Activated CD4-positive, CD25-positive, alpha-beta regulatory T cell (primary cell): ENCODE results near the gene IMMP1L.

Experiments
- DNase-seq, 4 experiments: peaks; one replicate each; lab custom pipeline; 2025; lab: John Stamatoyannopoulos, UW

Gene IMMP1L

DNA sequence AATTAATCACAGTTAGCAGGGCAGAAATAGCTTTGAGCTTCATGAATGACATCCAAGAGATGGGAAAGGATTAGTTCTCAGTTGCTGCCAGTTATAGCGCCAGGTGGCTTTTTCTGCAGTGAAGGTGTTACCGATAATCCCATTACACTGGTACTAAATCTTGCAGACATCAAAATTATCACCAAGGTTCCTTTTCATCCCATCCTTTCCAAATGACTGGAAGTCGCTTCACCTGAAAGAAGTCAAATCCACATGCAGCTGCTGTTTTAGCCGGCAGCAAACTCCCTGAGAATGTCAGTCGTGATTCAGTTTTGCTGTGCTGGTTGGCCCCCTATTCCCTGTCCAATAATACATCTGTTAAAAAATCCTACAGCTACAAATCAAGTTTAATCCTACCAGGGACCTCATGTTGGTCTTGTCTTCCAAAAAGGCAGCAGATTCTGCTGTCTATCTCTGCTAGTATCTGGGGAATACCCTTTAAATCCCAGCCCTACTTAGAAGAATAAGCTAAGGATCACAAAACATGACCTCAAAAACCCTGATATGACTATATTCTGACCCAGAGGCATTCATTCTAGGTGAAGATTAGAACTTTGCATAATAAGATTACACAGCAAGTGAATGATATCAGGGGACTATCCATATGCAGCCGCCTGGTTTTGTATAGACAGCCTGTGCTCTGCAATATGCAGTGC lies 31.7 kb downstream of the IMMP1L start:
- no peak for DNase-seq

GRCh38 chr11:31474083-31474482 lies 35.3 kb downstream of the IMMP1L start:
- DNase-seq = no peak

DNA sequence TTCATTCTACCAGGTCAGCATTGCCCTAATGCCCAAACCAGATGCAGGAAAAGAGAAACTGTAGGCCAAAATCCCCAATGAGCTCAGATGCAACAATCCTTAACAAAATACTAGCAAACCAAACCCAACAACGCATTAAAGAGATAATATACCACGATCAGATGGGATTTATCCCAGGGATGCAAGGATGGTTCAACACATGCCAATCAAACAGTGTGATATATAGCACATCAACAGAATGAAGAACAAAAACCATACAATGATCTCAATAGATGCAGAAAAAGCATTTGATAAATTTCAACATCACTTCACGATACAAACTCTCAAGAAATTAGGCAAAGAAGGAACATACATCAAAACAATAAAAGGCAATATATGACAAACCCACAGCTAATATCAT lies 45.0 kb downstream of the IMMP1L start:
- no peak for DNase-seq

GRCh38 chr11:31455177-31455576 lies 54.2 kb downstream of the IMMP1L start:
- no peak for DNase-seq

DNA sequence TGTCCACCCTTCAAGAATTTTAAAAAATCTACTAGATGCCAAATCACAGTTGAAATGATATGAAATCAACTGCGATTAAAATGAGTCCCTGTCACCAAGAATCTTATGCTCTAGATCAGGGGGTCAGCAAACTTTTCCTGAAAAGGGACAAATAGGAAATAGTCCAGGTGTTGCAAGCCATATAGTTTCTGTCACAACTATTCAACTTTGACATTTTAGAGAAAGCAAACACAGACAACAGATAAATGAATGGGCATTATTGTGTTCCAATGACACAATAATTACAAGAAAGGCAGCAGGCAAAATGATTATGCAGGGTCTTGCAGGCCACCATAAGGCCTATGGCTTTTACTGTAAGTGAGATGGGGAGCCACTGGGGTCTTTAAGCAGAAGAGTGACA lies 58.6 kb downstream of the IMMP1L start:
- DNase-seq = no peak

- no peak for DNase-seq
Measured at GRCh38 chr11:31449040-31449439, 60.4 kb downstream of the IMMP1L start.

DNA sequence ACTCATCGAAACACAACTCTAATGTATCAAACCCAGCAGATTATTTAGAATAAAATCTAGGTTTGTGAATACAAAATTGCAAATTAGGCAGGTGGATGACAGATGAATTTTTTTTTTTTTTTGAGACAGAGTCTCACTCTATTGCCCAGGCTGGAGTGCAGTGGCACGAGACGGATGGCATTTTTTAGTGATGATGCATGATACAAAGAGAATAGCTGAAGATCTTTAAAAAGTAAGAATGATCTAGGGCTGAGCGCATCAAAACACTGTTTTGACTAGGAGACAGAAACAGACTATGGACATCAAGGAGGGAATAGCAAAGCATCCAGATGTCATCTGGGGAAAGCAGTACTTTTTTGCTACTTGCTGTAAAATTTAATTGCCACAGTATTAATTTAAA lies 63.8 kb downstream of the IMMP1L start:
- DNase-seq = no peak

DNA sequence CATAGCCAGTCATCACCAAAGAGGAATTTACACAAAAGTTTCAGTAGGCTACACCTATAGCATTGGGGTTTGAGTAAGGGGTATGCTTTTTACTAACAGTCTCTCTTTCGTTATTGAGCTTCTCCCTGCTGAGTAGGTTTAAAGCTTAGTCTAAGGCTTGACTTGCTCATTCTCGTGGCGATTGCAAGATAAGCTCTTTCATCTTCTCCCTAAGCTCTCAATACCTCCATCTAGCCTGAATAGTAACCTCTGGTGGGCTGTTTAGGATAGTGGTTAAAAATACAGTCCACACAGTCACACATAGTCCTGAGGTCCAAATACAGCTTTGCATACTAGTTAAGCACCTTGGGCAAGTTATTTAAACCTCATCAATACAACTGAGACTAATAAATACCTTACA lies 65.6 kb downstream of the IMMP1L start:
- no peak for DNase-seq

- DNase-seq = no peak
Measured at GRCh38 chr11:31442086-31442485, 67.3 kb downstream of the IMMP1L start.

DNA sequence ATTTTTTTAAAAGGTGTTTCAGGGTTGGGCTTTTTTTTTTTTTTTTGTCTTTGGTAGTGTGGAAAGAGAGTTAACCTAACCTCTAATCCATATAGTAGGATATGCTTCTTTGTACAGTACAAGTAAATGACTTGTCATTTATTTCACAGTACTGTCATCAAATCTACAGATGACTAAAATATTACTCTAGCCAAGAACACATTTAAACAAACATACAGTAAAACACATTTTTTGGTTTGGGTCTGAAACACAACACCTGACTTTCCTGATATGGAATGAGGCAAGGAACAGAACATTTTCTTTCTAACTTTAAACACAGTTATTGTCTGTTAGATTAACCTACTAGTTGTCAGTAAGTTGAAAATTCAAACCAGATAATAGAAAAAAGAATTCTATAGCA lies 68.1 kb downstream of the IMMP1L start:
- DNase-seq = no peak

GRCh38 chr11:31437742-31438435 lies 71.5 kb downstream of the IMMP1L start:
- no peak for DNase-seq

DNA sequence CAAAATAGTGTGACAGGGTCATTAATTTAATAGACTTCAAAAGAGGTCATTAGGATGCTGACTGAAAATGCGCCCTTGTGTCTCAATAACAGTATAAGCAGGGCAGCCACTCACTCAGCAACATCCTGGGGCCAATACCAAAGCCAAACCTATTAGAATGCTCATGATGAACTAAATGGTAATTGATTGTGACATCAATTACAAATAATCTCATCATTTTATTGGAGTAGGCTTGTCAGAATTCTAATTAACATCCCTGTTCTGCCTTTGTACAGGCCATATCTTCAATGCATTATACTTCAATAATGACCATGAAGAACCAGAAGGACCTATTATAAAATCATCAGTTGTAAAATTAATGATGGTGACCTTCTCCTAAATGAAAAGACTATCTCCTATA lies 75.6 kb downstream of the IMMP1L start:
- no peak for DNase-seq

GRCh38 chr11:31424652-31425051 lies 84.8 kb downstream of the IMMP1L start:
- DNase-seq = no peak

DNA sequence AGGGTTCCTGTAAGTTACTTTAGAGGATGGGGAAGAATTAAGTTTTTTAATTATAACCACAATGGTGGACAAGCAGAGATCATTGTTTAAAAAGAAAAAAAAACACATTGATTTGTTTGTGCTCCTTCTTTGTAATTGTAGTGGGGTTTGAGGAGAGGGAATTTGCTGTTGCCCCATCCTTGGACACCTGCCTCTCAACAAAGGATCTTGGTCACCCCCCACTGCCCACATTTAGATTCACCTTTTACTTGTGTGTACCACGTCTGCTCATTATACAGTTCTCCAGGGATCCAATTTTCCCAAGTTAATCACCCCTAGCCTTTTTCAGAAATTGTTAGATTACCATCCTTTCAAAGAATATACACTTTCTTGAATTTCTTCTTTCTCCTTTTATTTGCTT lies 86.7 kb downstream of the IMMP1L start:
- no peak for DNase-seq

- no peak for DNase-seq
Measured at GRCh38 chr11:31421820-31422219, 87.6 kb downstream of the IMMP1L start.

DNA sequence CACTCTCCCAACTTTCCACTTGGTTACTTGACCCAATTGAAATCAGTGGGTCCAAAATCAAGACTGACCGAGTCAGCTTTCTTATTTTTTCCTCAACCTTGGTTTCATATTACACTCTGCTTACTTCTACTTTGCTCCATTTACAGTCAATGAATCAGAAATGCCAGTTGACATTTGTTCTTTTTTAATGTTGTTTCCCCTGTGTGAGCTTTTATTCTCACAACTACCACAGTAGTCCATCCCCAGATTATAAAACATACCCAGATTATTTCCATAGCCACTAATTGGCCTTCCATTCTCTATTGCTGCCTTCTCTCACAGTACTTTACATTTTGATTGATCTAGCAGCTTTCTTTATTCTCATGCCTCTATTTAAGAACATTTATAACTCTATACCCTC lies 89.8 kb downstream of the IMMP1L start:
- no peak for DNase-seq

DNA sequence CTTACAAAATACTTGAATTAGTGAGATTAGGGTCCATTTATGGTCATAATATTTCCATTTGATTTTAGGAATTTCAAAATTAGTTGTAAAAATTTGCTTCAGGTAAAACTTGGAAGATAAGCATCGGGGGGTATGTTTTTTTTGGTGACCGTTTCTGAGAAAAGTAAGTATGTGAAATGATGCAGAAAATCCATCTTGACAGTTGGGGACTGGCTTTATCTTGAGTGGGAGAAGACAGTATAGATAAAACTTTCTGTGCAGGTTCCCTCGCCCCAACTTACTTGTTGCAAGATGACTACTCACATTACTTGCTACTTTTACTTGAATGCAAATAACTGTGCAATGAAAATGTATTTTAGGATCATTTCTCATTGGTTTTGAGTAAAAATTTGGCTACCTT lies 90.3 kb downstream of the IMMP1L start:
- DNase-seq = no peak

DNA sequence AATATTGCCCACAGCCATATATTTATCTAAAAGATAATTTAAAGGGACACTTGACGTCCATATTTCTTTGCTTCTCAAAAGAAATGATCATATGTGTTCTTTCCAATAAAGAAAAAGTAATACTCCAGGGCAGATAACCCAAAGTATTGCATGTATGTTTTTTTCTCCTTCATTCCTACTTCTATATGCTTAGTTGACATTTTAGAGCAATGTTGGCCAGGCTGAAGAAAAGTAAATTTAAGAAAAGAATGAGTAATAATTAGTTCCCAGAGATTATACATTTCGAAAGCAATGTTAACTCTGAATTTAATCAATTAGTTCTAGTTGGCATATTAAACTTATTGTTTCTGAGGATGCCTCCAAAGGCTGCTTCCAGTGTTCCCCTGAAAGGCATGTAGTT lies 91.6 kb downstream of the IMMP1L start:
- no peak for DNase-seq

GRCh38 chr11:31417357-31417756 lies 92.1 kb downstream of the IMMP1L start:
- DNase-seq = no peak

GRCh38 chr11:31415435-31415834 lies 94.0 kb downstream of the IMMP1L start:
- no peak for DNase-seq

GRCh38 chr11:31414338-31414737 lies 95.1 kb downstream of the IMMP1L start:
- DNase-seq = no peak

DNA sequence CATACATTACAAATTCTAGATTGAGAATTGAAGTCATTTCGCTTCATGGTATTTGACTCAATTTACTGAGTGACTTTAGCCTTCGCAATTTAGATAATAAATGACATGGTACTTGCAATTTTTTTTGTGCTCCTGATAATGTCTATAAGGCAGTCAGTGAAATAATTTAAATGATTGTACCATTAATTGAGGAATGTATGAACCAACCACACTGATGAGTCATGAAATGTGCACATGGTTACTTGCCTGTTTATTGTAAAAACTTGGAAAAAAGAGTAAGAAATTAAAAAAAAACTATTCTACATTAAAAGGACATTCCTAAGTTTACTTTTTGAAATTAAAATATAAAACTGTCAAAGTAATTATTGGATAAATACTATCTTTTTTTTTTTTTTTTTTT lies 96.5 kb downstream of the IMMP1L start:
- DNase-seq = no peak

- DNase-seq = no peak
Measured at GRCh38 chr11:31408201-31408600, 101.2 kb downstream of the IMMP1L start.

DNA sequence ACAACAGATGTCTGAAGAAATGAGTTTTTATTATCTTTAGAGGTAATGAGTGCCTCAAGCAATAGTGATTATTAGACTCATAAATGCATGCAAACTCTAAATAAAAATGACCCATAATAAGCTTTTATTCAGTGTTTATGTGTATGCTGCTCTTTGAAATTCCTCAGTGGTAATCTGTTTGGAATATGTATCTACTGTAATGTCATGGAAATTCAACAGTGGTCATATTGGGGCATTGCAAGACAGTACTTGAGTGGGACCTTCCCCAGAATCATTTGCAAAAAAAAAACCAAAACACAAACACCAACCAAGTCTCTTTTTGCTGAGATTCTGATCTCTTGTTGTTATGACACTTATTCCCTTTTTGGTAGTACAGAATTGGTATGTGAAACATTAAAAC lies 104.8 kb downstream of the IMMP1L start:
- DNase-seq = no peak
